Osteoblast (primary cell): ENCODE results near the gene ZNF440. TPM values are rescaled to one million over a fixed set of nuclear protein-coding genes. Genes with fewer than 3 reads are reported as not detected.
"Not testable (repeated sequence)": the region's sequence is repeated elsewhere in the genome, so short reads cannot be mapped to it uniquely, and the experiment has no call there.

Experiments used
- DNase-seq: peaks from one replicate; pipeline ENCODE4 v3.0.0; 2011; ENCODE audit warnings: low spot score, mixed read lengths; ENCODE audit not compliant: insufficient read length; ENCODE audit errors: missing footprints
- H2AFZ ChIP-seq: 2 replicates; pipeline ENCODE4 v1.6.0; 2011; ENCODE audit warnings: mild to moderate bottlenecking, low read length
- H3K27ac ChIP-seq: 2 replicates; pipeline ENCODE4 v1.5.1; 2011; ENCODE audit warnings: mild to moderate bottlenecking, low read depth, low read length, moderate library complexity
- H3K27me3 ChIP-seq: 2 replicates; pipeline ENCODE4 v1.6.0; 2012; ENCODE audit warnings: mild to moderate bottlenecking, control low read depth, inconsistent platforms, low read length, moderate library complexity; ENCODE audit not compliant: insufficient read depth
- H3K36me3 ChIP-seq: 2 replicates; pipeline ENCODE4 v1.5.1; 2011; ENCODE audit warnings: mild to moderate bottlenecking, low read length, control low read depth, moderate library complexity; ENCODE audit not compliant: insufficient read depth
- H3K4me1 ChIP-seq: 2 replicates; pipeline ENCODE4 v1.5.1; 2011; ENCODE audit warnings: mild to moderate bottlenecking, low read length, control low read depth, moderate library complexity; ENCODE audit not compliant: insufficient read depth
- H3K4me2 ChIP-seq: 2 replicates; pipeline ENCODE4 v1.6.0; 2011; ENCODE audit warnings: mild to moderate bottlenecking, low read length; ENCODE audit not compliant: insufficient read depth
- H3K4me3 ChIP-seq: fragments of 200-600 bp; sonication (generic); 3 replicates; pipeline ENCODE4 v1.5.1; 2012; ENCODE audit warnings: mild to moderate bottlenecking, low read length, inconsistent platforms; ENCODE audit not compliant: insufficient read depth
- H3K79me2 ChIP-seq: 2 replicates; pipeline ENCODE4 v1.6.0; 2012; ENCODE audit warnings: mild to moderate bottlenecking, low read length, control low read depth, inconsistent platforms; ENCODE audit not compliant: insufficient read depth
- H3K9me3 ChIP-seq: 2 replicates; pipeline ENCODE4 v1.5.1; 2011; ENCODE audit warnings: low read depth, low read length, control low read depth
- H4K20me1 ChIP-seq: 2 replicates; pipeline ENCODE4 v1.6.0; 2012; ENCODE audit warnings: mild to moderate bottlenecking, low read length, control low read depth; ENCODE audit not compliant: insufficient read depth
- CTCF ChIP-seq: IDR thresholded peaks from 2 replicates; pipeline ENCODE4 v1.5.1; 2011; ENCODE audit warnings: mild to moderate bottlenecking, low read depth, low read length, moderate library complexity; ENCODE audit errors: extremely low read depth
- total RNA-seq: library from RNA; depleted of rRNA; stranded (reverse); fragments of >200 nt; gene quantifications from 2 replicates; pipeline ENCODE4 v1.2.3, GENCODE V29; 2012

ZNF440 gene
- total RNA-seq, 1 donor: 11.2 TPM

- H3K4me2 ChIP-seq: no peak overlapping the region
- DNase-seq: no peak
- no peaks in the 10 kb centered on the region for H3K9me3 ChIP-seq
- no peak overlapping the region for H3K4me3 ChIP-seq
- no peak for TF ChIP-seq CTCF
- H3K4me1 ChIP-seq: no peaks in the 10 kb centered on the region
- H3K79me2 ChIP-seq: no peaks in the 10 kb centered on the region
- no peaks in the 10 kb centered on the region for H3K36me3 ChIP-seq
- H2AFZ ChIP-seq: no peak overlapping the region
- no peaks in the 10 kb centered on the region for H4K20me1 ChIP-seq
- H3K27ac ChIP-seq: no peak overlapping the region
- no peaks in the 10 kb centered on the region for H3K27me3 ChIP-seq
Observed at GRCh38 chr19:11853358-11853757, 39.3 kb downstream of the ZNF440 start.

- Histone ChIP-seq H3K9me3 (peaks cover 2% of the 10 kb centered on the region), H3K27me3 (no peaks in the 10 kb centered on the region), H3K27ac (no peak overlapping the region), H2AFZ (no peak overlapping the region), H3K4me2 (no peak overlapping the region), H4K20me1 (no peaks in the 10 kb centered on the region), H3K4me1 (no peaks in the 10 kb centered on the region), H3K4me3 (no peak overlapping the region), H3K79me2 (no peaks in the 10 kb centered on the region), H3K36me3 (no peaks in the 10 kb centered on the region)
- no peak for DNase-seq
- no peak for TF ChIP-seq CTCF
Observed at GRCh38 chr19:11856596-11857250, 42.6 kb downstream of the ZNF440 start.

- H3K9me3 ChIP-seq: peaks cover 10% of the 10 kb centered on the region
- no peak for TF ChIP-seq CTCF
Observed at GRCh38 chr19:11860721-11861120, 46.6 kb downstream of the ZNF440 start.

GRCh38 chr19:11861301-11861700 lies 47.2 kb downstream of the ZNF440 start:
- H3K79me2 ChIP-seq: no peaks in the 10 kb centered on the region
- no peak overlapping the region for H3K27ac ChIP-seq
- H4K20me1 ChIP-seq: no peaks in the 10 kb centered on the region
- no peaks in the 10 kb centered on the region for H3K4me1 ChIP-seq
- no peak for TF ChIP-seq CTCF
- peaks cover 10% of the 10 kb centered on the region for H3K9me3 ChIP-seq
- H3K27me3 ChIP-seq: no peaks in the 10 kb centered on the region
- no peak overlapping the region for H2AFZ ChIP-seq
- no peak for DNase-seq
- no peak overlapping the region for H3K4me3 ChIP-seq
- no peaks in the 10 kb centered on the region for H3K36me3 ChIP-seq
- H3K4me2 ChIP-seq: no peak overlapping the region

More at GRCh38 chr19:11860721-11861120, 46.6 kb downstream of the ZNF440 start:
- no peaks in the 10 kb centered on the region for H3K79me2 ChIP-seq
- H3K36me3 ChIP-seq: no peaks in the 10 kb centered on the region
- H2AFZ ChIP-seq: no peak overlapping the region
- DNase-seq: no peak
- H3K4me1 ChIP-seq: no peaks in the 10 kb centered on the region
- H4K20me1 ChIP-seq: no peaks in the 10 kb centered on the region
- no peak overlapping the region for H3K27ac ChIP-seq
- no peak overlapping the region for H3K4me2 ChIP-seq
- H3K27me3 ChIP-seq: no peaks in the 10 kb centered on the region
- no peak overlapping the region for H3K4me3 ChIP-seq

- not testable (repeated sequence) for DNase-seq, H3K27me3 ChIP-seq, H3K4me2 ChIP-seq, H3K4me1 ChIP-seq, H3K27ac ChIP-seq, H3K4me3 ChIP-seq, H3K79me2 ChIP-seq, H3K36me3 ChIP-seq, H4K20me1 ChIP-seq, H2AFZ ChIP-seq
- H3K9me3 ChIP-seq: peaks cover 33% of the 10 kb centered on the region
Observed at GRCh38 chr19:11867766-11868165, 53.7 kb downstream of the ZNF440 start.
